GM12891 (cell line): Measurements from ENCODE around the gene TRPT1.

Experiments used
- POLR2A ChIP-seq: IDR thresholded peaks from 2 replicates; pipeline ENCODE4 v1.6.1; 2011; ENCODE audit warnings: low read depth, low read length, control low read depth
- POLR2AphosphoS5 ChIP-seq: IDR thresholded peaks from 2 replicates; pipeline ENCODE4 v1.6.1; 2011; ENCODE audit warnings: low read depth, low read length, control low read depth
- POU2F2 ChIP-seq: IDR thresholded peaks from 2 replicates; pipeline ENCODE4 v1.6.1; 2011; ENCODE audit warnings: low read depth, mild to moderate bottlenecking, control low read depth, low read length, moderate library complexity
- SPI1 ChIP-seq: IDR thresholded peaks from 2 replicates; pipeline ENCODE4 v1.6.1; 2011; ENCODE audit warnings: low read depth, low read length, control low read depth
- TAF1 ChIP-seq: IDR thresholded peaks from 2 replicates; pipeline ENCODE4 v1.6.1; 2011; ENCODE audit warnings: low read depth, low read length, control low read depth

- TF ChIP-seq TAF1, result no peak
- no peak for TF ChIP-seq POLR2A
- TF ChIP-seq POLR2AphosphoS5, result no peak
- TF ChIP-seq SPI1, result no peak
- TF ChIP-seq POU2F2, result no peak
Observed at GRCh38 chr11:64268025-64268892, 42.3 kb upstream of the TRPT1 start.
